Measurements from ENCODE around the gene AMN1.

The AMN1 gene

GRCh38 chr12:31644536-31644935 lies 84.3 kb downstream of the AMN1 start:
- Histone ChIP-seq H4K20me1 (no peaks in the 10 kb centered on the region), H3K9me3 (no peaks in the 10 kb centered on the region), H3K4me2 (no peak overlapping the region), H3K27ac (no peak overlapping the region), H3K4me3 (no peak overlapping the region), H3K9ac (no peak overlapping the region), H3K27me3 (no peaks in the 10 kb centered on the region), H3K4me1 (no peaks in the 10 kb centered on the region), H3K36me3 (no peaks in the 10 kb centered on the region)
- no peak for TF ChIP-seq Cebpa-rat (IDR thresholded peaks at IDR 0.05)

GRCh38 chr12:31641509-31642090 lies 87.2 kb downstream of the AMN1 start:
- Histone ChIP-seq H3K9me3 (no peaks in the 10 kb centered on the region), H3K4me1 (0 out of 2 replicates have a peak, but pooled peaks cover under 1% of the 10 kb centered on the region), H3K27ac (no peak overlapping the region), H4K20me1 (no peaks in the 10 kb centered on the region), H3K9ac (no peak overlapping the region), H3K4me2 (no peak overlapping the region), H3K36me3 (no peaks in the 10 kb centered on the region), H3K27me3 (no peaks in the 10 kb centered on the region), H3K4me3 (no peak overlapping the region)
- TF ChIP-seq Cebpa-rat (IDR thresholded peaks at IDR 0.05): no peak

GRCh38 chr12:31634620-31635019 lies 94.2 kb downstream of the AMN1 start:
- TF ChIP-seq Cebpa-rat (IDR thresholded peaks at IDR 0.05): no peak
- H3K27me3 ChIP-seq: no peaks in the 10 kb centered on the region
- no peaks in the 10 kb centered on the region for H4K20me1 ChIP-seq

GRCh38 chr12:31633464-31633863 lies 95.4 kb downstream of the AMN1 start:
- Histone ChIP-seq H3K4me2 (no peak overlapping the region), H3K27me3 (no peaks in the 10 kb centered on the region), H3K4me1 (peaks cover 6% of the 10 kb centered on the region; the same call in 1 of the 2 replicates), H3K9ac (no peak overlapping the region), H3K9me3 (no peaks in the 10 kb centered on the region), H3K36me3 (no peaks in the 10 kb centered on the region), H4K20me1 (no peaks in the 10 kb centered on the region), H3K27ac (no peak overlapping the region), H3K4me3 (no peak overlapping the region)
- peak; percentile 58; the same call in 1 of the 2 replicates for TF ChIP-seq Cebpa-rat (IDR thresholded peaks at IDR 0.05)

More at GRCh38 chr12:31634620-31635019, 94.2 kb downstream of the AMN1 start:
- no peak overlapping the region for H3K9ac ChIP-seq
- no peaks in the 10 kb centered on the region for H3K36me3 ChIP-seq
- H3K4me2 ChIP-seq: no peak overlapping the region
- no peaks in the 10 kb centered on the region for H3K9me3 ChIP-seq
- H3K4me1 ChIP-seq: peaks cover 6% of the 10 kb centered on the region; the same call in 1 of the 2 replicates
- no peak overlapping the region for H3K4me3 ChIP-seq
- H3K27ac ChIP-seq: no peak overlapping the region

GRCh38 chr12:31631809-31632208 lies 97.0 kb downstream of the AMN1 start:
- Histone ChIP-seq H3K27me3 (no peaks in the 10 kb centered on the region), H4K20me1 (no peaks in the 10 kb centered on the region), H3K27ac (no peak overlapping the region), H3K9me3 (no peaks in the 10 kb centered on the region), H3K9ac (no peak overlapping the region), H3K4me3 (no peak overlapping the region), H3K4me2 (no peak overlapping the region), H3K4me1 (peaks cover 6% of the 10 kb centered on the region; the same call in 1 of the 2 replicates), H3K36me3 (no peaks in the 10 kb centered on the region)
- no peak for TF ChIP-seq Cebpa-rat (IDR thresholded peaks at IDR 0.05)

- no peak overlapping the region for H3K4me2 ChIP-seq
- TF ChIP-seq Cebpa-rat (IDR thresholded peaks at IDR 0.05): no peak
- H3K27me3 ChIP-seq: no peaks in the 10 kb centered on the region
- H4K20me1 ChIP-seq: no peaks in the 10 kb centered on the region
- H3K4me3 ChIP-seq: no peak overlapping the region
- no peaks in the 10 kb centered on the region for H3K36me3 ChIP-seq
- peaks cover 3% of the 10 kb centered on the region; the same call in 1 of the 2 replicates for H3K9me3 ChIP-seq
- no peak overlapping the region for H3K9ac ChIP-seq
- peaks cover 1% of the 10 kb centered on the region; the same call in 1 of the 2 replicates for H3K4me1 ChIP-seq
- H3K27ac ChIP-seq: no peak overlapping the region
Measured at GRCh38 chr12:31631023-31631724, 97.6 kb downstream of the AMN1 start.

GRCh38 chr12:31629756-31630732 lies 98.8 kb downstream of the AMN1 start:
- Histone ChIP-seq H4K20me1 (no peaks in the 10 kb centered on the region), H3K9ac (no peak overlapping the region), H3K36me3 (no peaks in the 10 kb centered on the region), H3K9me3 (peaks cover 4% of the 10 kb centered on the region), H3K4me1 (no peaks in the 10 kb centered on the region), H3K27me3 (no peaks in the 10 kb centered on the region), H3K27ac (no peak overlapping the region), H3K4me2 (no peak overlapping the region), H3K4me3 (no peak overlapping the region)
- TF ChIP-seq Cebpa-rat (IDR thresholded peaks at IDR 0.05): no peak

- Histone ChIP-seq H3K27ac (no peak overlapping the region), H4K20me1 (no peaks in the 10 kb centered on the region)
Measured at GRCh38 chr12:31627456-31628054, 101.3 kb downstream of the AMN1 start.

GRCh38 chr12:31626270-31626995 lies 102.4 kb downstream of the AMN1 start:
- no peaks in the 10 kb centered on the region for H4K20me1 ChIP-seq
- H3K27me3 ChIP-seq: no peaks in the 10 kb centered on the region
- H3K9me3 ChIP-seq: peaks cover 4% of the 10 kb centered on the region
- H3K4me1 ChIP-seq: no peaks in the 10 kb centered on the region
- TF ChIP-seq Cebpa-rat (IDR thresholded peaks at IDR 0.05): no peak
- H3K27ac ChIP-seq: no peak overlapping the region
- H3K4me3 ChIP-seq: no peak overlapping the region
- no peak overlapping the region for H3K9ac ChIP-seq
- no peak overlapping the region for H3K4me2 ChIP-seq
- no peaks in the 10 kb centered on the region for H3K36me3 ChIP-seq

More at GRCh38 chr12:31627456-31628054, 101.3 kb downstream of the AMN1 start:
- no peak overlapping the region for H3K4me3 ChIP-seq
- H3K9me3 ChIP-seq: peaks cover 4% of the 10 kb centered on the region
- H3K4me2 ChIP-seq: no peak overlapping the region
- no peak overlapping the region for H3K9ac ChIP-seq
- no peaks in the 10 kb centered on the region for H3K4me1 ChIP-seq
- no peak for TF ChIP-seq Cebpa-rat (IDR thresholded peaks at IDR 0.05)
- no peaks in the 10 kb centered on the region for H3K27me3 ChIP-seq
- H3K36me3 ChIP-seq: no peaks in the 10 kb centered on the region

Data from BLaER1 (cell line).